GM12864 (cell line): ENCODE measurements around the gene FKBP5.
"Not testable (repeated sequence)": the region's sequence is repeated elsewhere in the genome, so short reads cannot be mapped to it uniquely, and the experiment has no call there.

Experiments
- DNase-seq: peaks from one replicate; pipeline ENCODE4 v3.0.0-alpha.2; 2011; ENCODE audit warnings: low read depth
- H3K4me3 ChIP-seq: 2 replicates; pipeline ENCODE4 v1.5.1; 2011; ENCODE audit warnings: mild to moderate bottlenecking, low read depth, low read length, control low read depth
- TF ChIP-seq, protein P1 (sequence below): IDR thresholded peaks from 2 replicates; pipeline ENCODE4 v1.5.1; 2011; ENCODE audit warnings: low read depth, mild to moderate bottlenecking, moderate library complexity, low read length, control low read depth, inconsistent platforms; ENCODE audit errors: missing control alignments

Gene FKBP5

DNA sequence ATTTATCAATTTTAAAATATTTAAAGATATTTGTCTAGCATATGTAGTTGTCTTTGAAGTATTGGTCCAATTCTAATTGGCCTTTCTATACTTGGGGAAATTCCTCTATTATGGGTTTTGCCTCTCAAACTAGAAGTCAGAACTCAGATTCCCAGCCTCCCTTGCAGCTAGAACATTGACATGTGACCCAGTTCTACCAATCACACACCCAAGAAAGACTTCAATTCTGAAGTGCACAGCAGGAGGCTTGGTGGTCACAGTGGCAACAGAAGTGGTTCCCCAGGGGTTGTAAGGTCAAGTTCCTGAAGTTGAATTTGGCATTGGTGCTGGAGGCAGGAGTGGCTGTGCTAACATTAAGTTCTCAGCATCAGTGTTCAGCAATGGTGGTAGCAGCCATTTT lies 14.8 kb upstream of the FKBP5 start:
- no peak overlapping the region for H3K4me3 ChIP-seq
- TF ChIP-seq, protein P1, sequence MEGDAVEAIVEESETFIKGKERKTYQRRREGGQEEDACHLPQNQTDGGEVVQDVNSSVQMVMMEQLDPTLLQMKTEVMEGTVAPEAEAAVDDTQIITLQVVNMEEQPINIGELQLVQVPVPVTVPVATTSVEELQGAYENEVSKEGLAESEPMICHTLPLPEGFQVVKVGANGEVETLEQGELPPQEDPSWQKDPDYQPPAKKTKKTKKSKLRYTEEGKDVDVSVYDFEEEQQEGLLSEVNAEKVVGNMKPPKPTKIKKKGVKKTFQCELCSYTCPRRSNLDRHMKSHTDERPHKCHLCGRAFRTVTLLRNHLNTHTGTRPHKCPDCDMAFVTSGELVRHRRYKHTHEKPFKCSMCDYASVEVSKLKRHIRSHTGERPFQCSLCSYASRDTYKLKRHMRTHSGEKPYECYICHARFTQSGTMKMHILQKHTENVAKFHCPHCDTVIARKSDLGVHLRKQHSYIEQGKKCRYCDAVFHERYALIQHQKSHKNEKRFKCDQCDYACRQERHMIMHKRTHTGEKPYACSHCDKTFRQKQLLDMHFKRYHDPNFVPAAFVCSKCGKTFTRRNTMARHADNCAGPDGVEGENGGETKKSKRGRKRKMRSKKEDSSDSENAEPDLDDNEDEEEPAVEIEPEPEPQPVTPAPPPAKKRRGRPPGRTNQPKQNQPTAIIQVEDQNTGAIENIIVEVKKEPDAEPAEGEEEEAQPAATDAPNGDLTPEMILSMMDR = no peak
- DNase-seq = no peak

DNA sequence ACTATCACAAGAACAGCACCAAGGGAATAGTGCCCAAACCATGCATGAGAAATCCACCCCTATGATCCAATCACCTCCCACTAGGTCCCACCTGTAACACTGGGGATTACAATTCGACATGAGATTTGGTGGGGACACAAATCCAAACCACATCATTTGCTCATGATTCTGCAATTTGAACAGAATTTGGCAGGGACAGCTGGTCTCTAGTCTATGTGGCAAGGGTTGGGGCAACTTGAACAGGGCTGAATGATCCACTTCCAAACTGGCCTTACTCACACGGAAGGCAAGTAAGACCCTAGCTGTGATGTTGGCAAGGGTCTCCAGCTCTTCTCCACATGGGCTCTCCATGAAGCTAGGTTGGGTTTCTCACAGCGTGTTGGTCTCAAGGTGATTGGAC lies 10.1 kb upstream of the FKBP5 start:
- TF ChIP-seq, protein P1 = no peak
- DNase-seq = no peak
- no peak overlapping the region for H3K4me3 ChIP-seq

- not testable (repeated sequence) for DNase-seq, H3K4me3 ChIP-seq
These were observed 9.7 kb upstream of the FKBP5 start for GRCh38 chr6:35698430-35698829.

DNA sequence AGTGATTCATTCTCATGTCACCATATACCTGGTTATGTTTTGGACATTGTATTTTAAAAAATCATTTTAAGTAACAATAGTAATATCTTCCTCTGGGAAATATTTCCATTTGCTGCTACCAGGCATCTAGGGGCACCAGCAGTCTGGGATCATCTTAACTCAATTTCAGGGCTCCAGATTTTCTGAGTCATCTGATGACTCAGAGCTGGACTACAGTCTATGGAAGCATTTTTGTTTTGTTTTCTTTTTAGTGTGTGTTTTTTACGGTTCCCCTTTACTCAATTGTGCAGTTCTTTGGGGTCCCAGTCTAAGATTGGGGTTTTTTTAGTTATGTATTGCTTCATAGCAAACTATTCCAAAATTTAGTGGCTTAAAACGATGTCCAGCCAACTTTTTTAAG lies 5.7 kb upstream of the FKBP5 start:
- no peak overlapping the region for H3K4me3 ChIP-seq
- TF ChIP-seq, protein P1 = no peak
- DNase-seq = no peak

DNA sequence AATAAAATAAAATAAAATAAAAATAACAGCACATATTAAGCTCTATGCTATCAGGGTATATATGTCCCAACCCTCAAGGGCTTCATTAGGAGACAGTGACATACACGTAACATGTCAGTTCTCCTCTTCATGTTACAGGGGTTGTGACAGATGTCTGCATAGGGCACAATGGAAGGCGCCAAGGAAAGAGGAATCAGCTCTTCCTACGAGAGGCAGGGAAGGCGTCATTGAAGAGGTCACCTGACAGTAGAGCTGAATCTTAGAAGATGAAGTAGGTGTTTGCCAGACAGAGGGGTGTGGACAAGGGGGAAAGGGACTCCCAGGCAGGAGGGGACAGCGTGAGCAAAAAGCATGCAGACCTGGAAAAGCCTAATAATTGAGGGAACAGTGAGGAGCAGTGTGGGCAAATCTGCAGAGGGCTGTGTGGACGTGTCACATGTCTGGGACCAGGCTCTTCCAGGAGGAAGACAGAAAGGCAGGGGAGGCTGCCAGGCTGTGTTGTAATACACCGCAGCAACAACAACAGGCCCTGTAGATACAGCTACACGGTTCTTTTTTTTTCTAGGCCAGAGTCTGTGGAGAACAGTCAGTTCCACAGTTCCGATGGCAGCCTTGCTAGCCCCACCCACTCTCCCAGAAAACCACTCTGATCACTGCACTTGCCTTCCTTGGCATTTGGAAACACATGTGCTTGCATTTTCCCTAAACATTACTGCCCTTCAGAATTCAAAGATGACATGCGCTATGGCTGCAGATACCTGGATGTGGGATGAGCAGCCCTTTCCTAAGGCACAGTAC lies 2.5 kb upstream of the FKBP5 start:
- TF ChIP-seq, protein P1 = no peak
- H3K4me3 ChIP-seq = no peak overlapping the region
- no peak for DNase-seq

GRCh38 chr6:35690484-35690883 lies 1.8 kb upstream of the FKBP5 start:
- TF ChIP-seq, protein P1 = no peak
- no peak overlapping the region for H3K4me3 ChIP-seq
- no peak for DNase-seq

- not testable (repeated sequence) for DNase-seq, H3K4me3 ChIP-seq
These were observed 1.3 kb upstream of the FKBP5 start for GRCh38 chr6:35690006-35690405.
